Mucosa of stomach (tissue), 1 donor: Measurements from ENCODE around the gene SPDYE2B.
"Not testable (repeated sequence)": the region's sequence is repeated elsewhere in the genome, so short reads cannot be mapped to it uniquely, and the experiment has no call there.

Source experiments
- H3K27me3 ChIP-seq: one replicate; pipeline ENCODE4 v1.7.0; 2013; ENCODE audit warnings: mild to moderate bottlenecking, low read length; ENCODE audit not compliant: control insufficient read depth, insufficient read depth
- H3K36me3 ChIP-seq: one replicate; pipeline ENCODE4 v1.7.0; 2013; ENCODE audit warnings: low read length; ENCODE audit not compliant: control insufficient read depth, insufficient read depth
- H3K4me1 ChIP-seq: one replicate; pipeline ENCODE4 v1.7.0; 2013; ENCODE audit warnings: mild to moderate bottlenecking, low read length; ENCODE audit not compliant: control insufficient read depth, insufficient read depth
- H3K4me3 ChIP-seq: one replicate; pipeline ENCODE4 v1.7.0; 2013; ENCODE audit warnings: low read length
- H3K9ac ChIP-seq: one replicate; pipeline ENCODE4 v1.7.0; 2013; ENCODE audit warnings: mild to moderate bottlenecking, low read length, moderate library complexity
- H3K9me3 ChIP-seq: one replicate; pipeline ENCODE4 v1.7.0; 2013; ENCODE audit warnings: mild to moderate bottlenecking, low read length, moderate library complexity; ENCODE audit not compliant: control insufficient read depth
- donor health status: Pancreatic carcinoma.

SPDYE2B gene

GRCh38 chr7:102696009-102696408 is 45.9 kb downstream of the SPDYE2B start:
- not testable (repeated sequence) for H3K4me1 ChIP-seq, H3K9me3 ChIP-seq, H3K36me3 ChIP-seq, H3K4me3 ChIP-seq, H3K27me3 ChIP-seq, H3K9ac ChIP-seq

GRCh38 chr7:102697642-102698512 is 47.8 kb downstream of the SPDYE2B start:
- not testable (repeated sequence) for H3K9ac ChIP-seq, H3K9me3 ChIP-seq, H3K4me1 ChIP-seq, H3K36me3 ChIP-seq, H3K4me3 ChIP-seq, H3K27me3 ChIP-seq

- not testable (repeated sequence) for H3K9me3 ChIP-seq, H3K27me3 ChIP-seq, H3K36me3 ChIP-seq
These were observed 49.0 kb downstream of the SPDYE2B start for GRCh38 chr7:102698962-102699750.

More at GRCh38 chr7:102698962-102699750, 49.0 kb downstream of the SPDYE2B start:
- H3K4me3 ChIP-seq, H3K4me1 ChIP-seq, H3K9ac ChIP-seq: not testable (repeated sequence)
